HCT116 (cell line): ENCODE data around the gene ITK. TPM values are rescaled to one million over a fixed set of nuclear protein-coding genes. Genes with fewer than 3 reads are reported as not detected.

ENCODE experiments used
- ATAC-seq: fragments of 200-7000 bp; cut with Tn5 transposase; 2 replicates; pipeline ENCODE4 v1.9.1; 2020; ENCODE audit warnings: mild to moderate bottlenecking, moderate library complexity
- BruUV-seq: library from RNA; stranded (reverse); fragments of 400-500 nt; replicated peaks from 2 replicates; lab custom pipeline; 2021; lab: Mats Ljungman, UMichigan
- CTCF ChIA-PET: fragments of 300-600 bp; sonication (Branson Sonifier 250); formaldehyde crosslinking; loops from one replicate; lab custom pipeline; 2021; ENCODE audit warnings: antibody characterized with exemption; lab: Charles Lee
- POLR2A ChIA-PET: fragments of 300-600, 350-600 bp; sonication (Branson Sonifier 250); formaldehyde crosslinking; loops from one replicate; lab custom pipeline; 2021; ENCODE audit warnings: antibody characterized with exemption; lab: Charles Lee
- RAD21 ChIA-PET, 2 experiments: fragments of 300-600 bp; sonication (Branson Sonifier 250); formaldehyde crosslinking; loops; one replicate each; lab custom pipeline; 2023; ENCODE audit warnings: low total read pairs in 2 of 2; ENCODE audit not compliant: uncharacterized antibody in 2 of 2, unreplicated experiment in 2 of 2, low non-redundant PET in 1 of 2; lab: Charles Lee
- DNase-seq: peaks from one replicate; pipeline ENCODE4 v3.0.0-alpha.2; 2010; ENCODE audit warnings: low read depth, low spot score
- H2AFZ ChIP-seq: fragments of 200-600 bp; shearing (Covaris generic), sonication (generic); 2 replicates; pipeline ENCODE4 v1.6.1; 2017; ENCODE audit warnings: low read depth, mixed run types, mixed read lengths, antibody characterized with exemption, low read length; ENCODE audit not compliant: poor library complexity, severe bottlenecking
- H3K27ac ChIP-seq: 2 replicates; pipeline ENCODE4 v1.5.1; 2012; ENCODE audit warnings: low read depth, low read length
- H3K27me3 ChIP-seq: fragments of 200-600 bp; sonication (generic); 2 replicates; pipeline ENCODE4 v1.6.1; 2016; ENCODE audit warnings: mixed run types, low read length, mixed read lengths; ENCODE audit not compliant: insufficient read depth
- H3K36me3 ChIP-seq, 2 experiments: fragments of 200-500 bp in 1 of 2; fragments of 200-600 bp in 1 of 2; sonication (Bioruptor generic) in 1 of 2; sonication (generic) in 1 of 2; 2 replicates each; pipeline versions ENCODE4 v1.5.1 to v1.6.1; 2014 to 2016; ENCODE audit warnings: low read length in 2 of 2, inconsistent platforms in 1 of 2, mixed read lengths in 1 of 2, mixed run types in 1 of 2; ENCODE audit not compliant: insufficient read depth in 2 of 2, control insufficient read depth in 1 of 2
- H3K4me1 ChIP-seq, 2 experiments: fragments of 200-600 bp in 1 of 2; sonication (generic) in 1 of 2; 2 replicates each; pipeline versions ENCODE4 v1.5.1 to v1.6.1; 2012 to 2017; ENCODE audit warnings: low read length in 2 of 2, inconsistent platforms in 1 of 2, mild to moderate bottlenecking in 1 of 2, mixed read lengths in 1 of 2, mixed run types in 1 of 2, moderate library complexity in 1 of 2; ENCODE audit not compliant: insufficient read depth in 2 of 2, control insufficient read depth in 1 of 2
- H3K4me2 ChIP-seq: fragments of 200-600 bp; sonication (generic); 2 replicates; pipeline ENCODE4 v1.6.1; 2017; ENCODE audit warnings: mixed run types, low read length, mixed read lengths
- H3K4me3 ChIP-seq, 2 experiments: fragments of 200-600 bp in 1 of 2; sonication (generic) in 1 of 2; replicated peaks in 1 of 2; 2 replicates each; pipeline ENCODE4 v1.5.1; 2011 to 2016; ENCODE audit warnings: low read length in 2 of 2, control low read depth in 1 of 2, low read depth in 1 of 2, mild to moderate bottlenecking in 1 of 2, mixed read lengths in 1 of 2, mixed run types in 1 of 2
- H3K79me2 ChIP-seq: fragments of 200-600 bp; sonication (generic); 2 replicates; pipeline ENCODE4 v1.6.1; 2017; ENCODE audit warnings: mild to moderate bottlenecking, mixed run types, low read length, moderate library complexity, mixed read lengths; ENCODE audit not compliant: insufficient read depth
- H3K9ac ChIP-seq: fragments of 200-600 bp; sonication (generic); 2 replicates; pipeline ENCODE4 v1.6.1; 2016; ENCODE audit warnings: low read length, mixed read lengths
- H3K9me2 ChIP-seq: fragments of 200-600 bp; sonication (generic), shearing (Covaris generic); 2 replicates; pipeline ENCODE4 v1.6.1; 2017; ENCODE audit warnings: mixed run types, mild to moderate bottlenecking, moderate library complexity; ENCODE audit not compliant: insufficient read depth
- H3K9me3 ChIP-seq, 2 experiments: fragments of 200-500 bp in 1 of 2; fragments of 200-600 bp in 1 of 2; sonication (Bioruptor generic) in 1 of 2; sonication (generic) in 1 of 2; 2 replicates each; pipeline ENCODE4 v1.6.1; 2014 to 2017; ENCODE audit warnings: low read length in 2 of 2, mixed read lengths in 2 of 2, inconsistent platforms in 1 of 2, low read depth in 1 of 2, mild to moderate bottlenecking in 1 of 2, mixed run types in 1 of 2, moderate library complexity in 1 of 2; ENCODE audit not compliant: control insufficient read depth in 1 of 2, insufficient read depth in 1 of 2
- H4K20me1 ChIP-seq: fragments of 200-600 bp; sonication (generic), shearing (Covaris generic); 2 replicates; pipeline ENCODE4 v1.6.1; 2017; ENCODE audit warnings: mixed run types, mild to moderate bottlenecking, moderate library complexity; ENCODE audit not compliant: insufficient read depth
- ATF3 ChIP-seq: IDR thresholded peaks from 2 replicates; pipeline ENCODE4 v1.6.1; 2012
- ELF1 ChIP-seq: IDR thresholded peaks from 2 replicates; pipeline ENCODE4 v1.6.1; 2012; ENCODE audit warnings: low read depth, borderline replicate concordance
- EZH2 ChIP-seq: fragments of 200-600 bp; sonication (generic); IDR thresholded peaks from 2 replicates; pipeline ENCODE4 v1.6.1; 2017; ENCODE audit warnings: antibody characterized with exemption, mixed run types
- JUND ChIP-seq: IDR thresholded peaks from 2 replicates; pipeline ENCODE4 v1.6.1; 2012
- MAX ChIP-seq: IDR thresholded peaks from 2 replicates; pipeline ENCODE4 v1.6.1; 2012
- POLR2AphosphoS5 ChIP-seq: IDR thresholded peaks from 2 replicates; pipeline ENCODE4 v1.6.1; 2011; ENCODE audit warnings: mild to moderate bottlenecking, low read depth, low read length, moderate library complexity
- RAD21 ChIP-seq: IDR thresholded peaks from 2 replicates; pipeline ENCODE4 v1.6.1; 2012; ENCODE audit warnings: low read depth, mild to moderate bottlenecking
- REST ChIP-seq: IDR thresholded peaks from 2 replicates; pipeline ENCODE4 v1.6.1; 2012; ENCODE audit warnings: low read depth
- SIN3A ChIP-seq: IDR thresholded peaks from 2 replicates; pipeline ENCODE4 v1.6.1; 2012; ENCODE audit warnings: low read depth
- SP1 ChIP-seq: IDR thresholded peaks from 2 replicates; pipeline ENCODE4 v1.6.1; 2012; ENCODE audit warnings: low read depth
- ZFX ChIP-seq: fragments of 450-650 bp; IDR thresholded peaks from 2 replicates; pipeline ENCODE4 v1.6.1; 2017
- ZNF274 ChIP-seq: fragments of 200-500 bp; sonication (Bioruptor generic); IDR thresholded peaks from 2 replicates; pipeline ENCODE4 v1.6.1; 2014; ENCODE audit warnings: mild to moderate bottlenecking, low read depth, low read length, inconsistent platforms
- intact Hi-C: fragments of 100-400 bp; cut with micrococcal nuclease; formaldehyde crosslinking; loops from 2 replicates; pipeline ENCODE4 v1.10.0; 2022
- total RNA-seq: library from RNA; stranded (reverse); gene quantifications from one replicate; pipeline ENCODE4 v1.2.1, GENCODE V29; 2021; ENCODE audit not compliant: unreplicated experiment
- TF ChIP-seq, protein P1 (sequence below): IDR thresholded peaks from 2 replicates; pipeline ENCODE4 v1.6.1; 2011; ENCODE audit warnings: mild to moderate bottlenecking, low read length, moderate library complexity; ENCODE audit not compliant: insufficient replicate concordance; ENCODE audit errors: extremely low read depth
- TF ChIP-seq, protein P2 (sequence below), 3 experiments: fragments of 200-600 bp in 1 of 3; sonication (generic) in 1 of 3; IDR thresholded peaks in 2 of 3; conservative IDR thresholded peaks in 1 of 3; 2 replicates each; pipeline ENCODE4 v1.5.1; 2012 to 2017; ENCODE audit warnings: low read depth in 2 of 3, low read length in 2 of 3, antibody characterized with exemption in 1 of 3, borderline replicate concordance in 1 of 3, control low read depth in 1 of 3, mild to moderate bottlenecking in 1 of 3, mixed read lengths in 1 of 3, mixed run types in 1 of 3, moderate library complexity in 1 of 3; ENCODE audit not compliant: insufficient read depth in 1 of 3

The ITK gene
- total RNA-seq, 1 experiment from 2014 or later = 0.37 TPM

DNA sequence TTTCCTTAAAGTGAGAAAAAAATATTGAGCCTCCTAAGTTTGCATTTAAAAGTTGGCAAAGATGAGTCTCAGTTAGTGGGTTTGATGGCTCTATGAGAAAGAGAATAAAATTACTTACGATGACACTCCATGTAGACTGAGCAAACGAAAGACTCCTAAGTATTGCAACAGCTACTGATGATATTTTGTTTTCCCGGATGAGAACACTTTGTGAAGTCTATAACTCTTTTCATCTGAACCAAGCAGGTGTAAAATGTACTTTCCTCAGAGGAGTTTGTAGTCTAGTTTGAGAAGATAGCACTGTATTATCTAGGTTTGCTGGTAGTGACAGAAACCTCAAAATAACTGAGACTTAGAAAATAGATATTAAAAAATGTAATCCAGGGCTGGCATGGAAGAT, 1.7 kb upstream of the ITK start:
- no peak for ATAC-seq
- BruUV-seq = no TSS peak
- no peak overlapping the region for H3K9ac ChIP-seq
- intact Hi-C loops = no loop called here
- no peak overlapping the region for H3K4me2 ChIP-seq
- H3K36me3 ChIP-seq = no peaks in the 10 kb centered on the region
- ChIA-PET RAD21 (no interaction called here), CTCF (no interaction called here), POLR2A (no interaction called here)
- no peaks in the 10 kb centered on the region for H3K9me3 ChIP-seq
- no peak overlapping the region for H3K27ac ChIP-seq
- H3K27me3 ChIP-seq = peaks cover 47% of the 10 kb centered on the region
- no peak for DNase-seq
- H2AFZ ChIP-seq = no peak overlapping the region
- no peak overlapping the region for H3K4me3 ChIP-seq
- no peaks in the 10 kb centered on the region for H4K20me1 ChIP-seq
- H3K4me1 ChIP-seq = no peaks in the 10 kb centered on the region
- H3K79me2 ChIP-seq = no peaks in the 10 kb centered on the region
- TF ChIP-seq ZNF274 (no peak), ATF3 (no peak), EZH2 (no peak), JUND (no peak), SIN3A (no peak), MAX (no peak), POLR2AphosphoS5 (no peak), REST (no peak), ZFX (no peak), RAD21 (no peak), ELF1 (no peak), SP1 (no peak)
- TF ChIP-seq, protein P1, sequence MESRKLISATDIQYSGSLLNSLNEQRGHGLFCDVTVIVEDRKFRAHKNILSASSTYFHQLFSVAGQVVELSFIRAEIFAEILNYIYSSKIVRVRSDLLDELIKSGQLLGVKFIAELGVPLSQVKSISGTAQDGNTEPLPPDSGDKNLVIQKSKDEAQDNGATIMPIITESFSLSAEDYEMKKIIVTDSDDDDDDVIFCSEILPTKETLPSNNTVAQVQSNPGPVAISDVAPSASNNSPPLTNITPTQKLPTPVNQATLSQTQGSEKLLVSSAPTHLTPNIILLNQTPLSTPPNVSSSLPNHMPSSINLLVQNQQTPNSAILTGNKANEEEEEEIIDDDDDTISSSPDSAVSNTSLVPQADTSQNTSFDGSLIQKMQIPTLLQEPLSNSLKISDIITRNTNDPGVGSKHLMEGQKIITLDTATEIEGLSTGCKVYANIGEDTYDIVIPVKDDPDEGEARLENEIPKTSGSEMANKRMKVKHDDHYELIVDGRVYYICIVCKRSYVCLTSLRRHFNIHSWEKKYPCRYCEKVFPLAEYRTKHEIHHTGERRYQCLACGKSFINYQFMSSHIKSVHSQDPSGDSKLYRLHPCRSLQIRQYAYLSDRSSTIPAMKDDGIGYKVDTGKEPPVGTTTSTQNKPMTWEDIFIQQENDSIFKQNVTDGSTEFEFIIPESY = no peak
- TF ChIP-seq, protein P2, sequence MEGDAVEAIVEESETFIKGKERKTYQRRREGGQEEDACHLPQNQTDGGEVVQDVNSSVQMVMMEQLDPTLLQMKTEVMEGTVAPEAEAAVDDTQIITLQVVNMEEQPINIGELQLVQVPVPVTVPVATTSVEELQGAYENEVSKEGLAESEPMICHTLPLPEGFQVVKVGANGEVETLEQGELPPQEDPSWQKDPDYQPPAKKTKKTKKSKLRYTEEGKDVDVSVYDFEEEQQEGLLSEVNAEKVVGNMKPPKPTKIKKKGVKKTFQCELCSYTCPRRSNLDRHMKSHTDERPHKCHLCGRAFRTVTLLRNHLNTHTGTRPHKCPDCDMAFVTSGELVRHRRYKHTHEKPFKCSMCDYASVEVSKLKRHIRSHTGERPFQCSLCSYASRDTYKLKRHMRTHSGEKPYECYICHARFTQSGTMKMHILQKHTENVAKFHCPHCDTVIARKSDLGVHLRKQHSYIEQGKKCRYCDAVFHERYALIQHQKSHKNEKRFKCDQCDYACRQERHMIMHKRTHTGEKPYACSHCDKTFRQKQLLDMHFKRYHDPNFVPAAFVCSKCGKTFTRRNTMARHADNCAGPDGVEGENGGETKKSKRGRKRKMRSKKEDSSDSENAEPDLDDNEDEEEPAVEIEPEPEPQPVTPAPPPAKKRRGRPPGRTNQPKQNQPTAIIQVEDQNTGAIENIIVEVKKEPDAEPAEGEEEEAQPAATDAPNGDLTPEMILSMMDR (IDR thresholded peaks at IDR 0.05 in 2 of 3, conservative IDR thresholded peaks at IDR 0.05 in 1 of 3; ENCODE audit: borderline replicate concordance in 1 of 3, insufficient read depth in 1 of 3, low read depth in 2 of 3, low read length in 2 of 3) = no peak
- H3K9me2 ChIP-seq = no peaks in the 10 kb centered on the region
